ENCODE measurements around the gene ADGRB3.

ADGRB3 gene

GRCh38 chr6:68634726-68635411, at the start of gene ADGRB3:
Gene ADGRB3 (plus strand): TSS chr6:68635282. CDS start chr6:68638676, 3,394 bp downstream.
- DNase-seq: peak; percentile 71 to 89

DNA sequence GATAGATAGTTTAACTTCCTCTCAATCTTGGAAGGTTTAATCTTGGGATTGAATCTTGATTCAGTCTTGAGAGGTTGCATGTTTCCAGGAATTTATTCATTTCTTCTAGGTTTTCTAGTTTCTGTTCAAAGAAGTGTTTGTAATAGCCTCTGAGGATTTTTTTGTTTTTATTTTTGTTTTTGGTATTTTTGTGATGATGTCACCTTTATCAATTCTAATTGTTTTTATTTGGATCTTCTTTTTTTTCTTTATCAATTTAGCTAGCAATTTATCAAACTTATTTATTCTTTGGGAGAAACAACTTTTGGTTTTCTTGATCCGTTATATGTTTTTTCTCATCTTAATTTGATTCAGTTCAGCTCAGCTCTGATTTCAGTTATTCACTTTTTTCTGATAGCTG, 41.5 kb upstream of the ADGRB3 start:
- no peak for DNase-seq

- DNase-seq: no peak
Observed at GRCh38 chr6:68597642-68598041, 37.4 kb upstream of the ADGRB3 start.

DNA sequence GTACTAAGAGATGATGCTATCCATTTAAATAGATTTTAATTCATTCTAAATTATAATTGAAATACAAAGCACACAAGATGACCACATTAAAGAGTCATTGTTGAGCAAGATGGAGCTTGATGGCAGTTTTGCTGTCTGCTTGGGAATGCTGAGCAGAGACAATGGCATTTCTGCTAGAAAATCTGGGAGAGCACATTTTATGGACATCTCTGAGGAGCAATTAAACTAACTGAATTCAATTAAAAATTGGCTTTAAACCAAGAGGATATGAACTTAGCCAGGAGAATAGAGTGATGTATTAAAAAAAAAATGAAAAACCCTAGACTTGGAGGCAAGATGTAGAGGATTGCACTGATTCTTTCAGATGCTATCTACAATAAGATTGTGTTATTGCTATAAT, 19.1 kb upstream of the ADGRB3 start:
- DNase-seq: no peak

- no peak for DNase-seq
Observed at GRCh38 chr6:68625998-68626397, 9.1 kb upstream of the ADGRB3 start.

GRCh38 chr6:68628161-68628560, 6.9 kb upstream of the ADGRB3 start:
- DNase-seq: peak in 1 of 2 experiments; percentile 19

GRCh38 chr6:68632734-68633133, 2.3 kb upstream of the ADGRB3 start:
- no peak for DNase-seq

GRCh38 chr6:68633281-68633971, 1.7 kb upstream of the ADGRB3 start:
- no peak for DNase-seq

GRCh38 chr6:68633972-68634725, 933 bp upstream of the ADGRB3 start:
- DNase-seq: peak; percentile 19 to 49

DNA sequence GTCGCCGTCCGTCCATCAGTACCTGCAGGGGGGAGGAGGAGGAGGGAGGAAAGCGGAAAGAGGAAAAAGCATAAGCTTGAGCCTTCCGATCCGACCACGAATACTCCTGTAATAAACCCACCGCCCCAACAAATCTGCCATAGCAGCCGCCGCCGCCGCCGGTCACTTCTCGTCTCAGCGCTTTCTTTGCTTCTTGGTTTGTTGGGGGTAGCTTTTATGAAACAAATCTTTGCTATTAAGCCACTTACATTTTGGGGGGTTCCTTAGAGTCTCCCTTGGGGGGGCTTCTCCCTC, 277 bp downstream of the ADGRB3 start:
- DNase-seq: no peak

DNA sequence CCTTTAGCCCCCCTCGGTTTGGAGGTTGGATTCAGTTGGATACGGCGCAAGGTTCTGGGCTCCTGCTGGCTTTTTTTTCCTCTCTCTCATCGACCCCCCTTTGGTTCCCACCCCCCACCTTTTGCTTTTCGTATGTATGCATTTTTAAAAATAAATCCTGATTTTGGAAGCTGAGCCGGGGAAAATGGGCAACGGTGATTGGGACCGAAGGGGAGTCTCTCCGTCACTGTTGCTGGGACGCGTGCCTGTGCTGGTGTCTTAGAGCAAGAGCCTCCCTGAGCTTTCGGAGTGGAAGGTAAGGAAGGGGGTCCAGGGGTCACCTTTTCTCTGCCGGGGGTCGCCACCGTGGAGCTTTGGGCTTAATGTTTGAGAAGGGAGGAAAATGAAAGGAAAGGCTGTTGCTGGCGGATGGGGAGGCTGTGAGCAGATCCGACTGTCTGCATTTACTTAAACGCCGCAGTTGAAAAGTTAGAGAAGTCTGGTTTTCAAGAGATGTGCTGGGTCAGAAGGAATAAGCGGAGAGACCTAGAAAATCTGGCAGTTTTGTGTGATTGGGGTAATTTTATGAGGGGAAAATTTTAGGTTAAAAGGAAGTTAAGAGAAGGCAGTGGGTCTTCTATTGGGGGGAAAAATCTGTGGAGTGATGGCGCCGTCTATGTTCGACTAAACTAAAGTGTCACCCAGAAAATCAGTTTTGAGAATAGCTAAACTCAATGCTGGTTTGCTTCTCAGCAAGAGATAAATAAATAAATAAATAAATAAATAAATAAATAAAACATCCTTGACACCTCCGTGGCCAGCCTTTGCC, 828 bp downstream of the ADGRB3 start:
- DNase-seq: peak in 1 of 2 experiments; percentile 50

- DNase-seq: no peak
Observed at GRCh38 chr6:68636666-68637065, 1.6 kb downstream of the ADGRB3 start.

- DNase-seq: no peak
Observed at GRCh38 chr6:68637071-68637470, 2.0 kb downstream of the ADGRB3 start.

GRCh38 chr6:68637782-68638181, 2.7 kb downstream of the ADGRB3 start:
- DNase-seq: no peak

DNA sequence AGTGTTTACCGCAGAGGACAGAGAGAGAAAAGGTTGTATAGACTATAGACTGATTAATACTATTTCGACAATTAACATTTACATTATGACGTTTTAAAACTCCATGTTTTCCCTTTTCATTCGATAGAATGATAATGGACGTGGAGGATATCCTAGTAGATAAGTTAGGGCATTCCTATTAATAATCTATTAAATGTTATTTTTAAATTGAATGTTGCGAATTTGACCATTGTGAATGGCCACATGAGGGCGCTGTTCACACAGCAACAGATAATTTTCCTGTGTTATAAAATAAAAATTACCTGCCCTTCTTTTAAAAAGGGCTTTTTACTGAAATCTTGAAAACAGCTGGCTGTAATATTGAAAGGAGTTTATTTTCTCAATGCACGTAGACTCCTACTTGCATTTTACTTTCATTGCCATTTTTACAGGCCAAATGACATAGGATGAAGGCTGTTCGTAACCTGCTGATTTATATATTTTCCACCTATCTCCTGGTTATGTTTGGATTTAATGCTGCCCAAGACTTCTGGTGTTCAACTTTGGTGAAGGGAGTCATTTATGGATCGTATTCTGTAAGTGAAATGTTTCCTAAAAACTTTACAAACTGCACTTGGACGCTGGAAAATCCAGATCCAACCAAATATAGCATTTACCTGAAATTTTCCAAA, 3.3 kb downstream of the ADGRB3 start:
- peak in 1 of 2 experiments; percentile 34 for DNase-seq

DNA sequence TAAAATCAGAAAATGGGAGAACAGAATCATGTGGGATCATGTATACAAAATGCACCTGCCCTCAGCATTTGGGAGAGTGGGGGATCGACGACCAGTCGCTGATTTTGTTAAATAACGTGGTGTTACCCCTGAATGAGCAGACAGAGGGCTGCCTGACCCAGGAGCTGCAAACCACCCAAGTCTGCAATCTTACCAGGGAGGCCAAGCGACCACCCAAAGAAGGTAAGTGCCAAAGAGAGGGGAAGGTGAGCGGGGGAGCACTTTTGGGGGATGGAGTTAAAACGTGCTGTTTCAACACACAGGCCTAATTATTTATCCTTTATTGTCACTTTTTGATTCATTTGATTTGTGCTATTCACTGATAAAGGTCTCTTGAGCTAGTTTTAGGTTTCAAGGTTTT, 4.1 kb downstream of the ADGRB3 start:
- DNase-seq: no peak

- DNase-seq: no peak
Observed at GRCh38 chr6:68639826-68640490, 4.9 kb downstream of the ADGRB3 start.

DNA sequence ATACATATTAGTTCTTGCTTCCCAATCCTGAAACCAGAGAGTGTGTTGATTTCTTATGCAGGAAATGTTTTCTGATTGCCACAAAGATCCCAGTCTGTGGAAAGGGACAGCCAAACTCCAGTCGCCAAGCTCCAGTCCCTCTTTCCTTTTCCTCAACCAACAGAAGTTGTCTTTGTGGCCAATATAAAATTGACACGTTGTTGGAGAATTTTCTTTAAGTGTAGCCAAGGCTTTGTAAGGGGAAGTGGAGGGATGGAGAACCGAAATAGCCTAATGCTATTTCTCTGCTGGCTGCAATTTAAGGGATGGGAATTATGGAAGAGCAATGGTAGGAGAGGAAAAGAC, 5.4 kb downstream of the ADGRB3 start:
- no peak for DNase-seq

- DNase-seq: no peak
Observed at GRCh38 chr6:68641172-68641571, 6.1 kb downstream of the ADGRB3 start.

DNA sequence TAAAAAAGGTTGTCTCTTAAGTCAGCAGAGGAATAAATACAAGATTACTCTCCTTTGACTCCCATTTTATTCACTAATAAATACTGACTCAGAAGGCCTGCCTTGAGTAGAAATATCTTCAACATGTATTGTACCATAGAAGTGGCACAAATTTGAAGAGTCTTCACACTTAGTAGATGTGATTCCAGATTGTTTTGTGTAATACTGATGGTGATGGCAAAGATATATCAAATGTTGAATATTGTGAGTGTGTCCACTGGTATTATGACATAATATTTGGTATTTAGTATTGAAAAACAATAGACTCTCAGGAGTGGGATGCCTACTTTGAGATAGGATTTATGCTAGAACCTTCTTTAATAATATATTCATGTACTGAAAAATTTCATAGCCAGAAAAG, 7.0 kb downstream of the ADGRB3 start:
- no peak for DNase-seq

GRCh38 chr6:68642977-68643376, 7.9 kb downstream of the ADGRB3 start:
- DNase-seq: no peak

DNA sequence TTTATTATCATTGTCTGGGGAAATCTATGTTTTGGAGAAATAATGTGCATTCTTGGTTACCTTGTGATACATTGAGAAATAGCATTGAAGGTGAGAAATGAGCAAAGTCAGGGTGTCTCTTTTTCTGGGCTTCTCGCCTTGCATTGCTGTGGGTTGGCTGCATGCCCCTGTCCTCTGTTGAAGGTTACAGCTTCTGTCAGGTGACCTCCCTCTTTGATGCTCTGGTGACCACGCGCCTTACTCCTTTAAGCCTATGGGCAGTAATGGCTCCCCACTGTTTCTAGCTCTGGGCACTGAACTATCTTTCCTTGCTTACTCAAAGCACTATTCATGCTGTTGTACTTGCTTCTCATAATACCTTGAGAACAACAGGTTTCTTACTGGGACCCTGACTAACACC, 14.6 kb downstream of the ADGRB3 start:
- DNase-seq: no peak
